ENCODE data around the gene THAP10. TPM values are rescaled to one million over a fixed set of nuclear protein-coding genes. Genes with fewer than 3 reads are reported as not detected.

The THAP10 gene
- total RNA-seq, 1 experiment from 2014 or later, result 2.5 TPM

DNA sequence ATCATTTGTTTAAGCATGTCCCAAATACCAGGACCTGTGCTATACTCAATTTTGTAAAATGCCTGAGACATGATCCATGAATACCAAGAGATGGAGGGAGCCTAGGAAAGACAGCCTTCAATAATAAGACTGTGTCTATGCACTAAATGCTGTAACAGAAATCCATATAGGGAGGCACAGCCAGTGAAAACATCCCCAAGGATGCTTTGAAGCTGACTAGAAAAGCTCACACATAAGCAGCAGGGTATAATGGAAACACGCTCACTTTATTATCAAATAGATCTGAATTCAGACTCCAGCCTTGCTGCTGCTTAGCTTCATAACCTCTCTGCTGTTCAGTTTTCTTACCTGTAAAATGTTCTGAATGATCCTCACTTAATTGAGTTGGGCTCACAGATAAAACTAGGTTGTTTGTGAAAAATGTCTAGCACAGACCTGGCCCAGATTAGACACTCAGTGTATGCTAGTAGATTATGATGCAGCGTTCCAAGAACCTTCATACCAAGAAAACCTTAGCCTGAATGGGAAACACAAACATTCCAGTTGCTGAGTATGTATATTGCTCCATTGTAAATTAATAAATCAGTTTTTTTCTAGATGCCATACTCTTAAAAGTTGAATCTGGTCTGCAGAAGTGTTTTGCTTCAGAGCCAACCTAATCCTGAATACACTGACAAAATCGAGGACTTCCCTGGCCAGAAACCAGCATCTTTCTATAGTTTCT lies 34.5 kb downstream of the THAP10 start:
- H2BK5ac ChIP-seq (ENCODE audit: insufficient read length, low read length), result no peak overlapping the region
- peaks cover 11% of the 10 kb centered on the region for H3K23me2 ChIP-seq (ENCODE audit: insufficient read length, low read depth, low read length, poor library complexity, severe bottlenecking)
- H3K79me2 ChIP-seq (ENCODE audit: insufficient read depth, low read length), result no peaks in the 10 kb centered on the region
- no peak overlapping the region for H4K91ac ChIP-seq (ENCODE audit: insufficient read length, low read depth, low read length)
- Mint-ChIP-seq H3K27me3 (ENCODE audit: low read depth) (peaks cover 30% of the 10 kb centered on the region), H3K27ac (no peak overlapping the region), H3K4me3 (no peak overlapping the region), H3K9me3 (peaks cover 0 to 2% of the 10 kb centered on the region in 2 experiments; a peak in 1 of 5 replicates), H3K36me3 (ENCODE audit: insufficient read depth in 1 of 3, low read depth in 3 of 3) (peaks cover 0 to 2% (median 0%) of the 10 kb centered on the region in 3 experiments; a peak in 3 of 7 replicates), H3K4me1 (peaks cover 10 to 11% of the 10 kb centered on the region in 2 experiments)
- no peak overlapping the region for H2BK15ac ChIP-seq (ENCODE audit: low read depth, low read length)
- WGBS (ENCODE audit: extremely low coverage, insufficient read length, low lambda C conversion rate), result no CpG with 5 or more reads among the region's 3 CpGs
- no peak overlapping the region for H3K14ac ChIP-seq (ENCODE audit: insufficient read depth, low read length)
- H3K4me1 ChIP-seq (ENCODE audit: insufficient read depth, low read length), result no peaks in the 10 kb centered on the region
- no peak overlapping the region for H2AFZ ChIP-seq (ENCODE audit: low read length)
- no peak overlapping the region for H3K56ac ChIP-seq (ENCODE audit: insufficient read length, low read depth, low read length)
- no peak overlapping the region for H3T11ph ChIP-seq (ENCODE audit: low read length)
- H4K8ac ChIP-seq (replicated peaks; ENCODE audit: insufficient read length, low read depth, low read length), result no peak overlapping the region
- no peaks in the 10 kb centered on the region for H3K27me3 ChIP-seq (ENCODE audit: insufficient read depth, low read length)
- no peak overlapping the region for H2BK20ac ChIP-seq (ENCODE audit: low read depth, low read length, poor library complexity, severe bottlenecking)
- H2BK12ac ChIP-seq (ENCODE audit: insufficient read length, low read depth, low read length), result no peak overlapping the region
- H4K5ac ChIP-seq (ENCODE audit: insufficient read length, low read depth, low read length), result no peak overlapping the region
- H4K20me1 ChIP-seq (ENCODE audit: control insufficient read depth, insufficient read depth, insufficient read length), result no peaks in the 10 kb centered on the region
- TF ChIP-seq, protein P1, sequence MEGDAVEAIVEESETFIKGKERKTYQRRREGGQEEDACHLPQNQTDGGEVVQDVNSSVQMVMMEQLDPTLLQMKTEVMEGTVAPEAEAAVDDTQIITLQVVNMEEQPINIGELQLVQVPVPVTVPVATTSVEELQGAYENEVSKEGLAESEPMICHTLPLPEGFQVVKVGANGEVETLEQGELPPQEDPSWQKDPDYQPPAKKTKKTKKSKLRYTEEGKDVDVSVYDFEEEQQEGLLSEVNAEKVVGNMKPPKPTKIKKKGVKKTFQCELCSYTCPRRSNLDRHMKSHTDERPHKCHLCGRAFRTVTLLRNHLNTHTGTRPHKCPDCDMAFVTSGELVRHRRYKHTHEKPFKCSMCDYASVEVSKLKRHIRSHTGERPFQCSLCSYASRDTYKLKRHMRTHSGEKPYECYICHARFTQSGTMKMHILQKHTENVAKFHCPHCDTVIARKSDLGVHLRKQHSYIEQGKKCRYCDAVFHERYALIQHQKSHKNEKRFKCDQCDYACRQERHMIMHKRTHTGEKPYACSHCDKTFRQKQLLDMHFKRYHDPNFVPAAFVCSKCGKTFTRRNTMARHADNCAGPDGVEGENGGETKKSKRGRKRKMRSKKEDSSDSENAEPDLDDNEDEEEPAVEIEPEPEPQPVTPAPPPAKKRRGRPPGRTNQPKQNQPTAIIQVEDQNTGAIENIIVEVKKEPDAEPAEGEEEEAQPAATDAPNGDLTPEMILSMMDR (conservative IDR thresholded peaks at IDR 0.05), result no peak
- no peaks in the 10 kb centered on the region for H3K79me1 ChIP-seq (ENCODE audit: insufficient read depth, low read depth, low read length, poor library complexity, severe bottlenecking)
- H3K4ac ChIP-seq (ENCODE audit: low read depth, low read length), result no peak overlapping the region
- no peak overlapping the region for H3K18ac ChIP-seq (ENCODE audit: insufficient read length, low read depth, low read length)
- H3K23ac ChIP-seq (ENCODE audit: insufficient read length, low read depth, low read length), result no peak overlapping the region
- H2BK120ac ChIP-seq (ENCODE audit: low read depth, low read length, poor library complexity, severe bottlenecking), result no peak overlapping the region
- no peak overlapping the region for H2AK5ac ChIP-seq (ENCODE audit: insufficient read length, low read length)
- no peak for DNase-seq
- no peak overlapping the region for H3K9ac ChIP-seq (ENCODE audit: extremely low read depth, insufficient read length, low read length)
- H3K27ac ChIP-seq (ENCODE audit: insufficient read length, low read depth, low read length), result no peak overlapping the region
- H3K9me3 ChIP-seq (ENCODE audit: control insufficient read depth, low read depth, low read length), result no peaks in the 10 kb centered on the region
- no peak overlapping the region for H3K4me2 ChIP-seq (ENCODE audit: insufficient read depth, insufficient read length, low read length)

All from H9 (cell line).